K562 (cell line): ENCODE results near the gene COMMD1. TPM values are rescaled to one million over a fixed set of nuclear protein-coding genes. Genes with fewer than 3 reads are reported as not detected.

Source experiments
- ATAC-seq: fragments of 200-7000 bp; cut with Tn5 transposase; 3 replicates; pipeline ENCODE4 v1.9.1; 2020; ENCODE audit warnings: moderate library complexity
- BruUV-seq: library from RNA; stranded (reverse); fragments of 400-500 nt; replicated peaks from 2 replicates; lab custom pipeline; 2021; lab: Mats Ljungman, UMichigan
- CTCF ChIA-PET: fragments of 300-600 bp; formaldehyde crosslinking; extraction: SDS; loops from one replicate; lab custom pipeline; 2021; ENCODE audit warnings: low intra/inter-chr PET ratio; lab: Yijun Ruan, JAX
- POLR2A ChIA-PET: fragments of 300-600, 350-650 bp; sonication (Branson Sonifier 250); formaldehyde crosslinking; extraction: SDS; loops from one replicate; lab custom pipeline; 2021; ENCODE audit warnings: antibody characterized with exemption, inconsistent platforms; lab: Yijun Ruan, JAX
- DNase-seq, 4 experiments: peaks; one replicate each; pipeline versions ENCODE4 v3.0.0 to v3.0.0-alpha.2; 2011 to 2018; ENCODE audit warnings: low spot score in 3 of 4, mixed read lengths in 3 of 4; ENCODE audit errors: extremely low read depth in 1 of 4
- FAIRE-seq: peaks from 2 replicates; lab custom pipeline; 2011; peaks lifted over from hg19 to GRCh38; lab: Jason Lieb, UNC
- H2AFZ ChIP-seq: 2 replicates; pipeline ENCODE4 v1.6.0; 2011; ENCODE audit warnings: low read depth, low read length, control low read depth, inconsistent platforms
- H3K27ac ChIP-seq: fragments of 200-600 bp; 3 replicates; pipeline ENCODE4 v1.8.0; 2011; ENCODE audit warnings: low read depth, mild to moderate bottlenecking, control low read depth, inconsistent platforms, low read length, moderate library complexity, mixed read lengths; ENCODE audit errors: extremely low read depth
- H3K27me3 ChIP-seq, 2 experiments: fragments of 300-600 bp in 1 of 2; 2 replicates in 1 of 2; 3 replicates in 1 of 2; pipeline versions ENCODE4 v1.6.0 to v1.8.0; 2011; ENCODE audit warnings: inconsistent platforms in 2 of 2, low read length in 2 of 2, mild to moderate bottlenecking in 1 of 2, mixed read lengths in 1 of 2, moderate library complexity in 1 of 2; ENCODE audit not compliant: control insufficient read depth in 2 of 2, insufficient read depth in 2 of 2
- H3K36me3 ChIP-seq: fragments of 300-600 bp; 3 replicates; pipeline ENCODE4 v1.8.0; 2011; ENCODE audit warnings: mild to moderate bottlenecking, low read length, inconsistent platforms; ENCODE audit not compliant: control insufficient read depth, insufficient read depth
- H3K4me1 ChIP-seq, 2 experiments: fragments of 200-600 bp in 1 of 2; replicated peaks in 1 of 2; 2 replicates in 1 of 2; 3 replicates in 1 of 2; pipeline versions ENCODE4 v1.5.1 to v1.8.0; 2011; ENCODE audit warnings: inconsistent platforms in 2 of 2, low read length in 2 of 2, mild to moderate bottlenecking in 1 of 2, mixed read lengths in 1 of 2, moderate library complexity in 1 of 2; ENCODE audit not compliant: control insufficient read depth in 2 of 2, insufficient read depth in 2 of 2
- H3K4me2 ChIP-seq: 2 replicates; pipeline ENCODE4 v1.6.1; 2011; ENCODE audit warnings: low read length, control low read depth, inconsistent platforms, mixed read lengths; ENCODE audit not compliant: insufficient read depth
- H3K4me3 ChIP-seq: fragments of 200-600 bp; sonication (generic), shearing (Covaris generic); 2 replicates; pipeline ENCODE4 v1.5.1; 2016; ENCODE audit warnings: control low read depth, inconsistent platforms
- H3K79me2 ChIP-seq: fragments of 200-600 bp; 3 replicates; pipeline ENCODE4 v1.8.0; 2011; ENCODE audit warnings: low read length, inconsistent platforms; ENCODE audit not compliant: control insufficient read depth, insufficient read depth
- H3K9ac ChIP-seq, 2 experiments: 2 replicates each; pipeline versions ENCODE4 v1.6.0 to v1.6.1; 2011; ENCODE audit warnings: low read depth in 2 of 2, low read length in 2 of 2, control low read depth in 1 of 2, inconsistent platforms in 1 of 2, mild to moderate bottlenecking in 1 of 2, mixed read lengths in 1 of 2; ENCODE audit not compliant: insufficient read depth in 1 of 2
- H3K9me1 ChIP-seq: one replicate; pipeline ENCODE4 v1.6.0; 2011; ENCODE audit warnings: inconsistent platforms, mild to moderate bottlenecking, low read length, moderate library complexity; ENCODE audit not compliant: control insufficient read depth, insufficient read depth
- H3K9me3 ChIP-seq: replicated peaks from 2 replicates; pipeline ENCODE4 v1.5.1; 2011; ENCODE audit warnings: low read depth, low read length, inconsistent platforms; ENCODE audit not compliant: control insufficient read depth, insufficient read depth
- H4K20me1 ChIP-seq: replicated peaks from 2 replicates; pipeline ENCODE4 v1.6.1; 2011; ENCODE audit warnings: low read length, inconsistent platforms, mixed read lengths; ENCODE audit not compliant: control insufficient read depth, insufficient read depth
- BRCA1 ChIP-seq, 2 experiments: fragments of 450-650 bp in 1 of 2; sonication (generic) in 1 of 2; formaldehyde crosslinking in 1 of 2; IDR thresholded peaks; 2 replicates each; pipeline versions ENCODE4 v1.5.0 to v1.6.1; 2017 to 2020; ENCODE audit warnings: mild to moderate bottlenecking in 1 of 2, missing genetic modification reagents in 1 of 2
- DLX4 ChIP-seq: fragments of 250-450 bp; sonication (Bioruptor Pico); IDR thresholded peaks from 2 replicates; pipeline ENCODE4 v1.6.1; 2021; ENCODE audit warnings: mild to moderate bottlenecking
- DMBX1 ChIP-seq: fragments of 250-450 bp; sonication (Bioruptor Pico); IDR thresholded peaks from 2 replicates; pipeline ENCODE4 v1.8.0; 2022; ENCODE audit warnings: inconsistent platforms, mild to moderate bottlenecking, moderate library complexity, borderline replicate concordance
- KAT2B ChIP-seq: IDR thresholded peaks from one replicate; pipeline ENCODE4 v1.6.1; 2012; ENCODE audit warnings: low read depth, mild to moderate bottlenecking, control low read depth, inconsistent platforms, low read length, moderate library complexity
- MBD1 ChIP-seq: fragments of 250-450 bp; sonication (Bioruptor Pico); IDR thresholded peaks from 2 replicates; pipeline ENCODE4 v1.8.0; 2022; ENCODE audit warnings: inconsistent platforms
- NR1H2 ChIP-seq: sonication (generic); formaldehyde crosslinking; IDR thresholded peaks from 2 replicates; pipeline ENCODE4 v1.4.0; 2020; ENCODE audit warnings: mild to moderate bottlenecking, missing genetic modification reagents
- NR3C1 ChIP-seq: sonication (generic); formaldehyde crosslinking; IDR thresholded peaks from 2 replicates; pipeline ENCODE4 v1.8.1; 2022; ENCODE audit warnings: missing genetic modification reagents
- NUFIP1 ChIP-seq: fragments of 450-650 bp; IDR thresholded peaks from 2 replicates; pipeline ENCODE4 v1.6.1; 2018; ENCODE audit not compliant: partially characterized antibody
- PTTG1 ChIP-seq: fragments of 450-650 bp; IDR thresholded peaks from 2 replicates; pipeline ENCODE4 v1.6.1; 2016; ENCODE audit warnings: low read depth, mild to moderate bottlenecking, missing genetic modification characterization, missing compliant biosample characterization
- SIRT6 ChIP-seq: IDR thresholded peaks from one replicate; pipeline ENCODE4 v1.6.1; 2012; ENCODE audit warnings: low read depth, mild to moderate bottlenecking, control low read depth, inconsistent platforms, low read length, moderate library complexity
- STAT6 ChIP-seq: sonication (generic); formaldehyde crosslinking; IDR thresholded peaks from 2 replicates; pipeline ENCODE4 v1.8.1; 2023; ENCODE audit warnings: mild to moderate bottlenecking, missing genetic modification reagents
- UBTF ChIP-seq, 2 experiments: IDR thresholded peaks; 2 replicates each; pipeline ENCODE4 v1.6.1; 2012; ENCODE audit warnings: improper control_type of control experiment in 2 of 2, low read depth in 2 of 2, low read length in 2 of 2, borderline replicate concordance in 1 of 2
- ZBED1 ChIP-seq: IDR thresholded peaks from 2 replicates; pipeline ENCODE4 v1.6.1; 2014
- ZNF165 ChIP-seq: fragments of 250-450 bp; sonication (Bioruptor Pico); IDR thresholded peaks from 2 replicates; pipeline ENCODE4 v1.4.0; 2020; ENCODE audit warnings: borderline replicate concordance
- WGBS: fragments of 100-300 bp; shearing (Covaris generic); methylation state at CpG from one replicate; pipeline ENCODE4 v1.1.6; 2016; ENCODE audit warnings: low coverage, mixed read lengths; ENCODE audit not compliant: insufficient coverage; ENCODE audit errors: missing lambda C conversion rate; 5-methylcytosine and 5-hydroxymethylcytosine counted together
- in situ Hi-C: fragments of 300-500 bp; cut with MboI; formaldehyde crosslinking; loops from 4 replicates; pipeline ENCODE4 v1.15.0; 2018; ENCODE audit warnings: inconsistent platforms, mixed read lengths
- intact Hi-C: fragments of 100-400 bp; cut with micrococcal nuclease; formaldehyde crosslinking; loops from 2 replicates; pipeline ENCODE4 v1.14.2; 2022
- polyA plus RNA-seq, 8 experiments: library from polyadenylated mRNA; depleted of rRNA in 4 of 8; stranded (reverse) in 5 of 8; unstranded in 3 of 8; fragments of >200 nt; fragmentation: Nextera tagmentation in 2 of 8; fragmentation: Illumina TruSeq in 1 of 8; extraction: Ambion mirVana in 2 of 8; extraction: Trizol in 1 of 8; gene quantifications; 2 replicates each; pipeline versions ENCODE4 v1.2.1 to v1.2.3, GENCODE V29; 2011 to 2014; ENCODE audit warnings: inconsistent platforms in 1 of 8, missing spikeins in 1 of 8
- total RNA-seq, 7 experiments: library from RNA; depleted of rRNA in 6 of 7; stranded (reverse); fragments of >200 nt in 6 of 7; fragmentation: Illumina TruSeq in 2 of 7; extraction: Trizol in 2 of 7; gene quantifications; 2 replicates each; pipeline versions ENCODE4 v1.2.1 to v1.2.3, GENCODE V29; 2011 to 2021; ENCODE audit warnings: low replicate concordance in 1 of 7

Gene COMMD1
- total and polyA plus RNA-seq, 9 of the 15 experiments (the other 6 are each of a cell fraction or from before 2014, with no cell fraction given) = 14.4 to 77.0 (median 21.4) TPM

GRCh38 chr2:62099523-62100175 lies 194.2 kb downstream of the COMMD1 start:
- in situ Hi-C loops = no loop called here
- WGBS = 36% methylated on average over 10 of the region's 10 CpGs
- no peak overlapping the region for H3K27ac ChIP-seq
- TF ChIP-seq ZNF165 (CRISPR knock-in tag) (no peak), NR1H2 (no peak), SIRT6 (no peak), KAT2B (no peak), MBD1 (no peak), NUFIP1 (no peak), ZBED1 (no peak), DMBX1 (CRISPR knock-in tag) (no peak), NR3C1 (no peak), STAT6 (CRISPR knock-in tag) (no peak), DLX4 (CRISPR knock-in tag) (no peak), UBTF (IDR thresholded peaks at IDR 0.05; ENCODE audit: borderline replicate concordance in 1 of 2, low read depth in 2 of 2, low read length in 2 of 2) (no peak), BRCA1 (IDR thresholded peaks at IDR 0.05) (no peak), BRCA1 (CRISPR knock-in tag; IDR thresholded peaks at IDR 0.05) (no peak), PTTG1 (no peak)

More at GRCh38 chr2:62099523-62100175, 194.2 kb downstream of the COMMD1 start:
- ChIA-PET POLR2A (interaction anchor here (1.0 kb wide), 1 partner anchor 15 kb away, joined by 4 read pairs; no protein-coding TSS in a partner anchor), CTCF (no interaction called here)
- Histone ChIP-seq H3K4me3 (no peak overlapping the region), H3K9me1 (no peaks in the 10 kb centered on the region), H3K36me3 (no peaks in the 10 kb centered on the region), H2AFZ (peak overlapping the region; percentile 44), H3K79me2 (no peaks in the 10 kb centered on the region), H3K4me1 (no peaks in the 10 kb centered on the region; a peak in 1 of 5 replicates), H3K4me2 (no peak overlapping the region), H3K9me3 (no peaks in the 10 kb centered on the region), H3K27me3 (no peaks in the 10 kb centered on the region), H3K9ac (no peak overlapping the region), H4K20me1 (no peaks in the 10 kb centered on the region)
- peak; percentile 65; the same call in 2 of the 3 replicates for ATAC-seq
- DNase-seq = peak in 1 of 4 experiments; percentile 42
- no TSS peak for BruUV-seq
- FAIRE-seq = no peak
- intact Hi-C loops = no loop called here
